HEK293T (cell line): ENCODE measurements around the gene TNS3.
A peak's percentile ranks its signal among the peaks of the same experiment; 100 is the strongest.

Experiments used
- CTCF ChIA-PET: fragments of 350-600 bp; formaldehyde crosslinking; extraction: SDS; loops from one replicate; lab custom pipeline; 2021; ENCODE audit warnings: antibody characterized with exemption, inconsistent platforms; lab: Yijun Ruan, JAX
- POLR2A ChIA-PET: fragments of 350-600 bp; formaldehyde crosslinking; extraction: SDS; loops from one replicate; lab custom pipeline; 2020; ENCODE audit warnings: antibody characterized with exemption, inconsistent platforms; lab: Yijun Ruan, JAX
- DNase-seq: peaks from one replicate; pipeline ENCODE4 v3.0.0; 2012; ENCODE audit warnings: mixed read lengths; ENCODE audit errors: extremely low spot score
- ARNT ChIP-seq: fragments of 450-650 bp; IDR thresholded peaks from 2 replicates; pipeline ENCODE4 v1.6.1; 2017; ENCODE audit warnings: mild to moderate bottlenecking
- BHLHE40 ChIP-seq: fragments of 450-650 bp; IDR thresholded peaks from 2 replicates; pipeline ENCODE4 v1.6.1; 2016; ENCODE audit warnings: mild to moderate bottlenecking, moderate library complexity, borderline replicate concordance
- CTBP1 ChIP-seq: fragments of 450-650 bp; IDR thresholded peaks from 2 replicates; pipeline ENCODE4 v1.6.1; 2016; ENCODE audit warnings: borderline replicate concordance
- ELF4 ChIP-seq: fragments of 450-650 bp; IDR thresholded peaks from 2 replicates; pipeline ENCODE4 v1.6.1; 2017; ENCODE audit warnings: antibody characterized with exemption
- FOXA1 ChIP-seq: fragments of 450-650 bp; IDR thresholded peaks from 2 replicates; pipeline ENCODE4 v1.6.1; 2016; ENCODE audit warnings: mild to moderate bottlenecking
- FOXK2 ChIP-seq: fragments of 450-650 bp; IDR thresholded peaks from 2 replicates; pipeline ENCODE4 v1.6.1; 2016; ENCODE audit warnings: mild to moderate bottlenecking
- FOXM1 ChIP-seq: fragments of 450-650 bp; IDR thresholded peaks from 2 replicates; pipeline ENCODE4 v1.6.1; 2017; ENCODE audit warnings: mild to moderate bottlenecking, borderline replicate concordance
- HDGF ChIP-seq: fragments of 450-650 bp; IDR thresholded peaks from 2 replicates; pipeline ENCODE4 v1.6.1; 2017; ENCODE audit warnings: antibody characterized with exemption, borderline replicate concordance
- L3MBTL2 ChIP-seq: fragments of 450-650 bp; conservative IDR thresholded peaks from 2 replicates; pipeline ENCODE4 v1.6.1; 2016; ENCODE audit warnings: mild to moderate bottlenecking
- LEF1 ChIP-seq: fragments of 450-650 bp; IDR thresholded peaks from 2 replicates; pipeline ENCODE4 v1.6.1; 2017; ENCODE audit warnings: mild to moderate bottlenecking, borderline replicate concordance
- NFRKB ChIP-seq: fragments of 450-650 bp; IDR thresholded peaks from 2 replicates; pipeline ENCODE4 v1.6.1; 2016; ENCODE audit warnings: mild to moderate bottlenecking, moderate library complexity
- PKNOX1 ChIP-seq: fragments of 450-650 bp; IDR thresholded peaks from 2 replicates; pipeline ENCODE4 v1.6.1; 2016
- SP1 ChIP-seq: fragments of 450-650 bp; IDR thresholded peaks from 2 replicates; pipeline ENCODE4 v1.6.1; 2017
- SUZ12 ChIP-seq: fragments of 450-650 bp; IDR thresholded peaks from 2 replicates; pipeline ENCODE4 v1.6.1; 2016; ENCODE audit warnings: mild to moderate bottlenecking
- TARDBP ChIP-seq: fragments of 450-650 bp; IDR thresholded peaks from 2 replicates; pipeline ENCODE4 v1.6.1; 2016
- ZNF384 ChIP-seq: fragments of 450-650 bp; IDR thresholded peaks from 2 replicates; pipeline ENCODE4 v1.6.1; 2016

TNS3 gene

DNA sequence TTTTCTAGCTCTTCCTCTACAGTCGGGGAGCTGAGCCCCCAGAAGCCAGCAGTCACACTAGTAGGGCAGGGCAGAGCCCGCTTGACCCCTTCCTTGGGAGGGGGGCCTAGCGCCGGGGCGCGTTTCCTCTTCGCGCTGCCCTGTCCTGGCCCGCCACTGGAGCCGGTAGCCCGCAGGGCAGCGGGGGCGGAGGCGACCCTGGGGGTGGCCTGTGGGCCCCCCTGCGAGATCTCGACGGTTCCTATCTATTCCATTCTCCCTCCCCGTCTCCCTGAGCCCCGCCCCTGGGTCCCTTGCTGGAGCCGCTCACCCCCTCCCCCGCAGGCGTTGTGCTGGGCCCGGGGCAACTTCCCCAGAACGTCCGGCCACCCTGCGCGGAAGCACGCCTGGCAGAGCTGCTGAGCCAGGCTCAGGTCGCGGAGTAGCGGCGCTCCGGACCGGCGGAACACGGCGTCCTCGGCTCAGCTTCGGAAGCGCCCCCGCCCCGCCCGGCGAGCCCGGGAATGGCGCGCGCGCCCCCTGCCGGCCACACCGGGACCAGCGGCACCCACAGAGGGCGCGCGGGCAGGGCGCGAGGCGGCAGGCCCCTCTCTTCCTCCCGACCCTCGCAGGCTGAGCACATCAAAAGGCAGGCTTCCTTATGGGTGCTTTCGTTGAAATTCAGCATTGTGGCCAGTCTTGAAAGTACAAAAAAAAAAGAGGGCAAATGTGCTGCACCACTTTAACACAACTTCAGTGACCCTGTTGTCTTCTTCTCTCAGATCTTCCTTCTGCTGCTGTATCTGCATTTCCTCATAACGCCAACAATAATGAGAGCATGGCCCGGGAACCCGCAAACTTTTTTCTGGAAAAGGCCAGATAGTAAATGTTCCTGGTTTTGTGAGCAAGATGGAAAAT, 327.6 kb downstream of the TNS3 start:
- ChIA-PET CTCF (interaction anchor here (0.6 to 1.0 kb wide), 4 partner anchors 9 to 530 kb away, joined by 3 read pairs; no protein-coding TSS in a partner anchor), POLR2A (interaction anchor here (1.0 kb wide), 1 partner anchor 60 kb away, joined by 4 read pairs; no protein-coding TSS in a partner anchor)
- DNase-seq: peak; percentile 87
- TF ChIP-seq NFRKB: no peak
- peak; percentile 33; the same call in 1 of the 2 replicates for TF ChIP-seq L3MBTL2

DNA sequence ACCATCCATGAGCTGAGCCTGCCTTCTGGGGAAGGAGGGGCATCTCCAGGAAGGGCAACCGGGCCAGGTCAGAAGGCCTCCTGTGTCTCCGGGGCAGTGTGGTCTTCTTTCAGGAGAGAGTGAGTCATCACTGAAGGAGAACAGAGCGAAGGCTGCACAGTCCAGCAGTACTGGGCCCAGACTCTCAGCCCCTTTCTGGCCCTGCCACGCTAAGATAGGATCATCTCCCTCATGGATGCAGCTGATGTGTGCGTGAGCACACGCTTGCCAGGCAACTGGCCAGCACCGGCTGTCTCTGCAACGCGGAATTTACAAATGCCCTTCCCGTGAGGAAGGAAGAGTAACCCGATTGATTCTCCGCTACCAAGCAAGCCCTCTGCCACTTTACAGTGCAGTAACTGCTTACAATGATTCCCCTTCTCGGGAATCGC, 328.2 kb downstream of the TNS3 start:
- CTCF ChIA-PET: interaction anchor here (0.6 to 1.0 kb wide), 4 partner anchors 10 to 531 kb away, joined by 3 read pairs; no protein-coding TSS in a partner anchor
- TF ChIP-seq FOXM1: no peak
- TF ChIP-seq FOXK2: no peak
- TF ChIP-seq TARDBP: no peak
- TF ChIP-seq L3MBTL2: no peak
- no peak for TF ChIP-seq BHLHE40
- TF ChIP-seq PKNOX1: no peak
- POLR2A ChIA-PET: interaction anchor here (1.0 kb wide), 1 partner anchor 59 kb away, joined by 4 read pairs; no protein-coding TSS in a partner anchor
- DNase-seq: peak; percentile 20

DNA sequence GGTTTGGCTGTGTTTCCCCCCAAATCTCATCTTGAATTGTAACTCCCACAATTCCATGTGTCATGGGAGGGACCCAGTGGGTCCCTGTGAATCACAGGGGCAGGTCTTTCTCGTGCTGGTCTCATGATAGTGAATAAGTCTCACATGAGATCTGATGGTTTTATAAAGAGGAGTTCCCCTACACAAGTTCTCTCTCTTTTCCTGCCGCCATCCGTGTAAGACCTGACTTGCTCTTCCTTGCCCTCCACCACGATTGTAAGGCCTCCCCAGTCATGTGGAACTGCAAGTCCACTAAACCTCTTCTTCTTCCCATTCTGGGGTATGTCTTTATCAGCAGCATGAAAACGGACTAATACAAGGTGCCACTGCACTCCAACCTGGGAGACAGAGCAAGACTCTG, 329.2 kb downstream of the TNS3 start:
- DNase-seq: no peak
- ChIA-PET CTCF (no interaction called here), POLR2A (no interaction called here)
- TF ChIP-seq NFRKB (no peak), SUZ12 (no peak), L3MBTL2 (no peak), SP1 (no peak), FOXK2 (no peak), PKNOX1 (no peak)

GRCh38 chr7:47249361-47249760, 332.6 kb downstream of the TNS3 start:
- TF ChIP-seq FOXM1 (no peak), ELF4 (no peak), SP1 (no peak), CTBP1 (no peak), PKNOX1 (no peak)
- no peak for DNase-seq
- ChIA-PET POLR2A (no interaction called here), CTCF (no interaction called here)

DNA sequence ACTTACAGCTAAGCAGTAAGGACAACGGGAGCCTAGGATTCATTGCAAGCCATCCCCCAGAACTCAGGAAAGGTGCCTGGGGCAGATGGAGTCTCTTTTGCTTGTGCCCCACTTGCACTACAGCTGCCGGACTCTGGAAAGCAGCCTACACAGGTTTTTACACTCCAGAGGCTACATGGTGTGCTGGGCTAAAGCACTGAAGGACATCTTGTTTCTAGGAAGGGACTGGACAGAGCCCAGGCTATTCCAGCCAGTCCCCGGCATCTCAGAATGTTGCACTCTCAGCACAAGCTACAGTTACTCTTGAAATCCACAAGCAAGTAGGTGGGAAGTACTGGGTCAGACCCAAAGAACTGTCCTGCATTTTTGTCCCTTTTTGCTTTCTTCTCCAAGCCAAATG, 333.1 kb downstream of the TNS3 start:
- ChIA-PET POLR2A (no interaction called here), CTCF (no interaction called here)
- TF ChIP-seq ZNF384 (no peak), SP1 (no peak), FOXA1 (no peak), TARDBP (no peak), SUZ12 (no peak), CTBP1 (no peak), HDGF (no peak), FOXK2 (no peak), ELF4 (no peak), PKNOX1 (no peak), FOXM1 (no peak), NFRKB (no peak), L3MBTL2 (no peak), ARNT (no peak), BHLHE40 (no peak), LEF1 (no peak)
- DNase-seq: no peak

DNA sequence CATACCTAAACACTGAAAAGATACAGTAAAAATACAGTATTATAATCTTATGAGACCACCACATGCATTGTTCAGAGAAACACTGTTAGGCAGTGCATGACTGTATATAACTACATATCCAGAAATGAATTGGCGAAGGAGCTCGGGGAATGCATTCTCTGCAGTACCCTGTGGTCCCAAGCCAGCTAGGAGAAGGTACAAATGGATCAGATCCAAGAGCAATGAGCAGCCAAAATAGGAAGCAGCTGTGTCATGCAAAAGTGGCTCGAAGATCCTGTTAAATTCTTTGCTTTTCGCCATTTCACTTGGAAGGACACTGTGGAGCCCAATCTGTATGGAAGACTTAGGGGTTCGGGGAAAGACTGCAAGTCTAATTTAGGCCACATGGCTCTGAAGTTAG, 334.8 kb downstream of the TNS3 start:
- TF ChIP-seq FOXK2 (no peak), NFRKB (no peak), SUZ12 (no peak), HDGF (no peak), FOXA1 (no peak), CTBP1 (no peak), LEF1 (no peak), PKNOX1 (no peak), ARNT (no peak), FOXM1 (no peak), ELF4 (no peak), L3MBTL2 (no peak), SP1 (no peak), BHLHE40 (no peak), ZNF384 (no peak), TARDBP (no peak)
- CTCF ChIA-PET: no interaction called here
- DNase-seq: no peak
- POLR2A ChIA-PET: no interaction called here
